Left colon (tissue), 2 donors: Measurements from ENCODE around the gene COQ8B. TPM values are rescaled to one million over a fixed set of nuclear protein-coding genes. Genes with fewer than 3 reads are reported as not detected.
"Not testable (repeated sequence)": the region's sequence is repeated elsewhere in the genome, so short reads cannot be mapped to it uniquely, and the experiment has no call there.

Experiments
- ATAC-seq: fragments of 200-7000 bp; cut with Tn5 transposase; one replicate; pipeline ENCODE4 v1.9.1; 2020; ENCODE audit warnings: mild to moderate bottlenecking, moderate library complexity
- DNase-seq, 2 donors: peaks; one replicate each; pipeline ENCODE4 v3.0.0-alpha.2; 2020
- intact Hi-C, 2 donors: fragments of 100-400 bp; cut with DNase I in 1 of 2; cut with micrococcal nuclease in 1 of 2; formaldehyde crosslinking; loops; one replicate each; pipeline versions ENCODE4 v1.11.2 to v1.14.0; 2022; cut with DNase I, micrococcal nuclease
- total RNA-seq, 2 donors: library from RNA; stranded (reverse); fragmentation: NEBNext Ultra II Directional; extraction: Animal tissue kit (Norgen Biotek cat#: 25700); gene quantifications; one replicate each; pipeline ENCODE4 v1.2.1, GENCODE V29; 2021
- donor health status: DM: no; HTN: no; CAD: no.
- donor health status: DM: yes; HTN: yes; CAD: no.

Gene COQ8B
- total RNA-seq, 2 donors from 2014 or later = 28.5 to 41.5 TPM

DNA sequence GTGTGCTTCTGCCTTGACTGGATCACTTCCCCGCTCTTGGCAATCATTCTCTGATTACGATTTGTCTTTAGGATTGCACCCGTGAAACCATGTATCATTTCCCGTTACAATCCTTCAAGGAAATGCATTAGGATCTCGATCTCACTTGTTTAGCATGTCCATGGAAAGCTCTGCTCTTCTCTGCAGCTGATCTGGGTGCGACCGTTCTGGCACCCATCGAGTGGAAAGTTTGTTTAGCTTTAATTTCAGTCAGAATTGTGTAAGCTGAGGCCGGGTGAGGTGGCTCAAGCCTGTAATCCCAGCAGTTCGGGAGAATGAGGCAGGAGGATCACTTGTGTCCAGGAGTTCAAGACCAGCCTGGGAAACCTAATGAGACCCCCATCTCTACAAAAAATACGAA is 57.1 kb downstream of the COQ8B start:
- DNase-seq (no peak), ATAC-seq (no peak)
- intact Hi-C loops = no loop called here

DNA sequence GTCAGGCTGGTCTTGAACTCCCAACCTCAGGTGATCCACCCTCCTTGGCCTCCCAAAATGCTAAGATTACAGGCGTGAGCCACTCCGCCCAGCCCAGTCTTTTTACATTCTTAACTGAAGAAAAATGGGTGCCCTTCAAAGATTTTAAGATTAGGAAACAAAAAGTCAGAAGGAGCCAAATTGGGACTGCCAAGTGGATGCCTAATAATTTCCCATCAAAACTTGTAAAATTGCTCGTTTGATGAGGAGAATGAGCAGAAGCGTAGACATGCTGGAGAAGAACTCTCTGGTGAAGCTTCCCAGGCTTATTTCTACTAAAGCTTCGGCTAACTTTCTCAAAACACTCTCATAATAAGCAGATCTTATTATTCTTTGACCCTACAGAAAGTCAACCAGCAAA is 57.6 kb downstream of the COQ8B start:
- intact Hi-C loops = no loop called here
- DNase-seq (no peak), ATAC-seq (no peak)

- intact Hi-C loops = no loop called here
- DNase-seq (no peak), ATAC-seq (no peak)
Measured at GRCh38 chr19:40658031-40658430, 58.7 kb downstream of the COQ8B start.

GRCh38 chr19:40655684-40656083 is 61.0 kb downstream of the COQ8B start:
- ATAC-seq, intact Hi-C loops, DNase-seq: not testable (repeated sequence)

- intact Hi-C loops, DNase-seq, ATAC-seq: not testable (repeated sequence)
Measured at GRCh38 chr19:40652303-40652702, 64.4 kb downstream of the COQ8B start.

- no peak for ATAC-seq
Measured at GRCh38 chr19:40650749-40651305, 65.9 kb downstream of the COQ8B start.

DNA sequence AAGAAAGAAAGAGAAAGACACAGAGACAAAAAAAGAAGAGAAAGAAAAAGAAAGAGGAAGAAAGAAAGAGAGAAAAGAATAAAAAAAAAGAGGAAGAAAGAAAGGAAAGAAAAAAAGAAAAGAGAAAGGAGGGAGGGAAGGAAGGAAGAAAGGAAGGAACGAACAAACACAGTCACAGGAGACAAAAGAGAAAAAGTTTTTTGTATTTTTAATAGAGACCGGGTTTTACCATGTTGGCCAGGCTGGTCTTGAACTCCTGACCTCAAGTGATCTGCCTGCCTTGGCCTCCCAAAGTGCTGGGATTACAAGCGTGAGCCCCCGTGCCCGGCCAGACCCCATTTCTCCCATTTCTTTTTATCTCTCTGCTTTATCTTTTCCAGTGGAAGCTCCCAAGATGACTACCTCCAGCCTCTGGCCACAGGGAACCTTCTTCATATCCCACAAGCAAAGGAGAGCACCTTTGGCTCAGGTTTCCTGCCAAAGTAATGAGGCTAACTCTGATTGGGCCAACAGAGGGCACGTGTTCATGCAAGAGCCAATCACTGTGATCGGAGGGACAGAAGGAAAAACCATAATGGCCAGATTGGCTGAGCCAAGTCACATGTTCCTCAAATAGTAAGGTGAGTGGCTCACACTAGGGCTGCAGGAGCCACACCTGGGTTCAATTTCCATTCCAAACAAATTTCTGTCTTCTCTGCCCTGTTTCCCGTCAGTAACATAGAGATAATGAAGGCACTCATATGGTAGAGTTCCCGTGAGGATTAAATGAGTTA is 66.6 kb downstream of the COQ8B start:
- ATAC-seq, intact Hi-C loops: not testable (repeated sequence)

More at GRCh38 chr19:40650749-40651305, 65.9 kb downstream of the COQ8B start:
- intact Hi-C loops = no loop called here
- DNase-seq = no peak

DNA sequence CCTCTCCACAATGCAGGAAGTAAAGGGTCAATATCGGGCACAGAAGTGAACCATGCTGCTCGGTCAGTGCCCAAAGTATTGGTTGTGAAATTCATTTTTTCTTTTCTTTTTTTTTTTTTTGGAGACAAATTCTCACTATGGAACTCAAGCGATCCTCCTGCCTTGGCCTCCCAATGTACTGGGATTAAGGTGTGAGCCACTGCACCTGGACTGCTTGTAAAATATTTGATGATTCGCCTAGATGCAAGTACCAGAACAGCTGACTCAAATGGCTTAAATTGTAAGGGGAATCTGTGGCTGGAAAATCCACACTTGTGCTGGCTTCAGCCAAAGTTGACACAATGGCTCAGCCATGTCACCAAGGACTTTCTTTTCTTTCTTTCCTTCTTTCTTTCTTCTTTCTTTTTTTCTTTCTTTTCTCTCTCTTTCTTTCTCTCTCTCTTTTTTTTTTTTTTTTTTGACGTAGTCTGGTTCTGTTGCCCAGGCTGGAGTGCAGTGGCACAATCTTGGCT is 69.9 kb downstream of the COQ8B start:
- intact Hi-C loops = no loop called here
- ATAC-seq (no peak), DNase-seq (no peak)

More for the DNA sequence above, 66.6 kb downstream of the COQ8B start:
- DNase-seq = not testable (repeated sequence)

GRCh38 chr19:40642757-40643305 is 73.9 kb downstream of the COQ8B start:
- ATAC-seq (no peak), DNase-seq (no peak)
- intact Hi-C loops = no loop called here

- DNase-seq = no peak
- intact Hi-C loops = no loop called here
- ATAC-seq = no peak
Measured at GRCh38 chr19:40642051-40642706, 74.5 kb downstream of the COQ8B start.

Other genes with a start within 250 kb of the COQ8B start
- gene SPTBN4, start 249.9 kb downstream of the COQ8B start, total RNA-seq = 1 to 10 TPM in 1 of 2 donors, under 1 TPM in 1; 0.15 to 1.2 TPM
- 10 to 100 TPM; 64.1 to 64.3 TPM for gene SHKBP1, start 140.0 kb downstream of the COQ8B start, total RNA-seq
- 100 to 1,000 TPM; 183 to 192 TPM for gene LTBP4, start 115.5 kb downstream of the COQ8B start, total RNA-seq
- 10 to 100 TPM in 1 of 2 donors, 1 to 10 TPM in 1; 9.6 to 14.5 TPM for gene NUMBL, start 26.2 kb downstream of the COQ8B start, total RNA-seq
- 10 to 100 TPM; 24.3 to 24.5 TPM for gene ITPKC, start 226 bp upstream of the COQ8B start, total RNA-seq
- gene ACTMAP, start 33.6 kb upstream of the COQ8B start, total RNA-seq = 10 to 100 TPM; 12.1 to 12.4 TPM
- gene SNRPA, start 34.3 kb upstream of the COQ8B start, total RNA-seq = 10 to 100 TPM; 43.4 to 68.0 TPM
- 1 to 10 TPM in 1 of 2 donors, not detected in 1; 1.7 TPM for gene MIA, start 58.6 kb upstream of the COQ8B start, total RNA-seq
- 10 to 100 TPM; 65.9 to 67.9 TPM for gene RAB4B, start 61.4 kb upstream of the COQ8B start, total RNA-seq
- gene EGLN2, start 82.3 kb upstream of the COQ8B start, total RNA-seq = 10 to 100 TPM; 95.3 to 96.9 TPM
- not detected for gene CYP2A6, start 133.6 kb upstream of the COQ8B start, total RNA-seq
- not detected for gene CYP2A7, start 165.3 kb upstream of the COQ8B start, total RNA-seq